Measurements from ENCODE around the gene PRKCA.
"Not testable (repeated sequence)": the region's sequence is repeated elsewhere in the genome, so short reads cannot be mapped to it uniquely, and the experiment has no call there.

PRKCA gene

GRCh38 chr17:66469890-66470289, 167.5 kb downstream of the PRKCA start:
- H3K36me3 ChIP-seq (ENCODE audit: control insufficient read depth, insufficient read depth, low read length) = no peaks in the 10 kb centered on the region
- no peak overlapping the region for H3K4me3 ChIP-seq (ENCODE audit: low read length)
- H3K9me3 ChIP-seq (ENCODE audit: control insufficient read depth, low read length) = no peaks in the 10 kb centered on the region
- peaks cover 21% of the 10 kb centered on the region for H3K4me1 ChIP-seq (ENCODE audit: control insufficient read depth, insufficient read depth, low read length)
- no peaks in the 10 kb centered on the region for H3K27me3 ChIP-seq (ENCODE audit: control insufficient read depth, insufficient read depth, low read length)
- no peak overlapping the region for H3K9ac ChIP-seq (ENCODE audit: low read length)

- H3K4me3 ChIP-seq (ENCODE audit: low read length) = no peak overlapping the region
- H3K9ac ChIP-seq (ENCODE audit: low read length) = no peak overlapping the region
- no peaks in the 10 kb centered on the region for H3K9me3 ChIP-seq (ENCODE audit: control insufficient read depth, low read length)
- H3K27me3 ChIP-seq (ENCODE audit: control insufficient read depth, insufficient read depth, low read length) = no peaks in the 10 kb centered on the region
- H3K36me3 ChIP-seq (ENCODE audit: control insufficient read depth, insufficient read depth, low read length) = no peaks in the 10 kb centered on the region
- H3K4me1 ChIP-seq (ENCODE audit: control insufficient read depth, insufficient read depth, low read length) = peaks cover 15% of the 10 kb centered on the region
These were observed 169.7 kb downstream of the PRKCA start for GRCh38 chr17:66472123-66472522.

GRCh38 chr17:66474258-66474657, 171.8 kb downstream of the PRKCA start:
- no peaks in the 10 kb centered on the region for H3K9me3 ChIP-seq (ENCODE audit: control insufficient read depth, low read length)
- no peaks in the 10 kb centered on the region for H3K36me3 ChIP-seq (ENCODE audit: control insufficient read depth, insufficient read depth, low read length)
- no peaks in the 10 kb centered on the region for H3K4me1 ChIP-seq (ENCODE audit: control insufficient read depth, insufficient read depth, low read length)
- no peak overlapping the region for H3K4me3 ChIP-seq (ENCODE audit: low read length)
- no peak overlapping the region for H3K9ac ChIP-seq (ENCODE audit: low read length)
- no peaks in the 10 kb centered on the region for H3K27me3 ChIP-seq (ENCODE audit: control insufficient read depth, insufficient read depth, low read length)

DNA sequence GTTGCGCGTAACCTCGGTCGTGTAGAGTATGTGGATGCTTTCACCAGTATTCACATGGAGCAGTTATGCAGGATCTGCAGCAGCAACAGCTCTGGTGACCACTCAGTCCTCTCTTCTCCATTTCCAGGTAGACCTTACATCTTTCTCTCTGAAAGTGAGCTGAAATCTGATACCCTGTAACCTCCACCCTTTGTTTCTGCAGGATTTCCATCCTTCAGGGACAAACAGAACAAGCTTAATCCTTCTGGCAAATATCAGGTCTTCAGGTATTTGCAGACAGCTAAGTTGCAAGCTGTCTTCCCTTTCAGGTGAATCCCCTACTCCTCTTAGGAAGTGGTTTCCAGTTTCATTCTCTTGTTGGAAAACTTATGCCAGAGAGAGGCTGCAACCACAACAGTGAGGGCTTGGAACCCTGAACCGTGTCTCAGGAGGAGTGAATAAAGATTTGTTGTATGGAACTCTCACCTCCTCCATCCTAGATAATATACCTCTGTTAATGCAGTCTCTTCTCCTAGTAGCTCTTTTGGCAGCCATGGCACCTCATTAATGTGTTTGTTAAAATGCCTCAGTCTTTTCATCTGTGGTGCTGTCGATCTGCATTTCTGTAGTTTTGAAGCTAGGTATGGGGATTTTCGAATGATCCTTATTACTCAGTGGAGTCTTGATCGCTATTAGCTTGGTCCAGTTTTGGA, 172.5 kb downstream of the PRKCA start:
- Histone ChIP-seq H3K9ac (ENCODE audit: low read length) (no peak overlapping the region), H3K4me3 (ENCODE audit: low read length) (no peak overlapping the region), H3K36me3 (ENCODE audit: control insufficient read depth, insufficient read depth, low read length) (no peaks in the 10 kb centered on the region), H3K9me3 (ENCODE audit: control insufficient read depth, low read length) (no peaks in the 10 kb centered on the region), H3K4me1 (ENCODE audit: control insufficient read depth, insufficient read depth, low read length) (no peaks in the 10 kb centered on the region), H3K27me3 (ENCODE audit: control insufficient read depth, insufficient read depth, low read length) (no peaks in the 10 kb centered on the region)

- Histone ChIP-seq H3K4me3 (ENCODE audit: low read length) (no peak overlapping the region), H3K27me3 (ENCODE audit: control insufficient read depth, insufficient read depth, low read length) (no peaks in the 10 kb centered on the region), H3K4me1 (ENCODE audit: control insufficient read depth, insufficient read depth, low read length) (no peaks in the 10 kb centered on the region), H3K9ac (ENCODE audit: low read length) (no peak overlapping the region), H3K9me3 (ENCODE audit: control insufficient read depth, low read length) (no peaks in the 10 kb centered on the region), H3K36me3 (ENCODE audit: control insufficient read depth, insufficient read depth, low read length) (no peaks in the 10 kb centered on the region)
These were observed 173.6 kb downstream of the PRKCA start for GRCh38 chr17:66476014-66476413.

GRCh38 chr17:66477615-66478283, 175.3 kb downstream of the PRKCA start:
- no peaks in the 10 kb centered on the region for H3K9me3 ChIP-seq (ENCODE audit: control insufficient read depth, low read length)
- no peak overlapping the region for H3K9ac ChIP-seq (ENCODE audit: low read length)
- H3K4me3 ChIP-seq (ENCODE audit: low read length) = no peak overlapping the region
- no peaks in the 10 kb centered on the region for H3K27me3 ChIP-seq (ENCODE audit: control insufficient read depth, insufficient read depth, low read length)
- H3K36me3 ChIP-seq (ENCODE audit: control insufficient read depth, insufficient read depth, low read length) = no peaks in the 10 kb centered on the region
- no peaks in the 10 kb centered on the region for H3K4me1 ChIP-seq (ENCODE audit: control insufficient read depth, insufficient read depth, low read length)

GRCh38 chr17:66479230-66479889, 176.9 kb downstream of the PRKCA start:
- H3K9me3 ChIP-seq (ENCODE audit: control insufficient read depth, low read length); H3K36me3 ChIP-seq (ENCODE audit: control insufficient read depth, insufficient read depth, low read length); H3K9ac ChIP-seq (ENCODE audit: low read length); H3K27me3 ChIP-seq (ENCODE audit: control insufficient read depth, insufficient read depth, low read length); H3K4me1 ChIP-seq (ENCODE audit: control insufficient read depth, insufficient read depth, low read length); H3K4me3 ChIP-seq (ENCODE audit: low read length): not testable (repeated sequence)

DNA sequence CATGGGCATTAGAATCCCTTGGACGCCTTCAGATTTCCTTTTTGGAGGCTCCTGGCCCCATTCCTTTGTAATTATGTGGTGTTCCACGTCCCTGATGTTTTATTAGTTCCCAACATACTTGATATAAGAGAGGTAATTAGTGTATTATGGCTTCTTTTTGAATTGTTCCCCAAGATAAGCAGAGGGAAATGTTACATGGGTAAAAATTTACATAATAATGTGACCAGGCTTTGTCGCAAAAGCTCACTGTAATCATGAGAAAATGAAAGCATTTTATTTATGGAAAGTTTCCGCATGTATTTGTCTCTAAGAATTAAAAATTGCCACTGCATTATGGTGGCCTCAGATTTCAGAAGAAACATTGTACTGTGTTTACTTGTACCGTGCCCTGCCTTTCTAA, 177.8 kb downstream of the PRKCA start:
- H3K9me3 ChIP-seq (ENCODE audit: control insufficient read depth, low read length) = no peaks in the 10 kb centered on the region
- no peak overlapping the region for H3K4me3 ChIP-seq (ENCODE audit: low read length)
- H3K36me3 ChIP-seq (ENCODE audit: control insufficient read depth, insufficient read depth, low read length) = no peaks in the 10 kb centered on the region
- no peak overlapping the region for H3K9ac ChIP-seq (ENCODE audit: low read length)
- no peaks in the 10 kb centered on the region for H3K27me3 ChIP-seq (ENCODE audit: control insufficient read depth, insufficient read depth, low read length)
- no peaks in the 10 kb centered on the region for H3K4me1 ChIP-seq (ENCODE audit: control insufficient read depth, insufficient read depth, low read length)

DNA sequence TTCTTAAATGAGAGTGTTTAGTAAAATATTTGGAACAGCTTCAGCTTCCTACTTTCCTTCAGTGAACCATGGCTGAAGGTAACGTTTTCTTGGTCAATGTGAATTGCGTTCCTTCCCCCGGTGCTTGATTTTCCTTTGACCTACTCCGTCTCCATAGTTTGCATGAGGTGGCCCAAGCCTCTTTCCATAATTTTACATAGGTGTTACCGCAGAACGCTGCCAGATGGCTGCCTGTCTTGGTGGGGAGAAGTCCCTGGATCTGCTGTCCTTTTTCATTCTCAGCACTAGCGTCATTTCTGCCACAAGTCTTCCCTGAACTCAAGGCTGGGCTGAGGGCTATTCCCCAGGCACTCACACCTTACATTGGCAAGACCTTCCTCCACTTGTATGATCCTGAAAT, 178.4 kb downstream of the PRKCA start:
- Histone ChIP-seq H3K27me3 (ENCODE audit: control insufficient read depth, insufficient read depth, low read length) (no peaks in the 10 kb centered on the region), H3K36me3 (ENCODE audit: control insufficient read depth, insufficient read depth, low read length) (no peaks in the 10 kb centered on the region)

GRCh38 chr17:66481271-66481670, 178.9 kb downstream of the PRKCA start:
- Histone ChIP-seq H3K36me3 (ENCODE audit: control insufficient read depth, insufficient read depth, low read length) (no peaks in the 10 kb centered on the region), H3K4me1 (ENCODE audit: control insufficient read depth, insufficient read depth, low read length) (no peaks in the 10 kb centered on the region), H3K27me3 (ENCODE audit: control insufficient read depth, insufficient read depth, low read length) (no peaks in the 10 kb centered on the region), H3K9me3 (ENCODE audit: control insufficient read depth, low read length) (no peaks in the 10 kb centered on the region), H3K4me3 (ENCODE audit: low read length) (no peak overlapping the region), H3K9ac (ENCODE audit: low read length) (no peak overlapping the region)

More for the DNA sequence above, 178.4 kb downstream of the PRKCA start:
- Histone ChIP-seq H3K9me3 (ENCODE audit: control insufficient read depth, low read length) (no peaks in the 10 kb centered on the region), H3K4me3 (ENCODE audit: low read length) (no peak overlapping the region), H3K9ac (ENCODE audit: low read length) (no peak overlapping the region), H3K4me1 (ENCODE audit: control insufficient read depth, insufficient read depth, low read length) (no peaks in the 10 kb centered on the region)

DNA sequence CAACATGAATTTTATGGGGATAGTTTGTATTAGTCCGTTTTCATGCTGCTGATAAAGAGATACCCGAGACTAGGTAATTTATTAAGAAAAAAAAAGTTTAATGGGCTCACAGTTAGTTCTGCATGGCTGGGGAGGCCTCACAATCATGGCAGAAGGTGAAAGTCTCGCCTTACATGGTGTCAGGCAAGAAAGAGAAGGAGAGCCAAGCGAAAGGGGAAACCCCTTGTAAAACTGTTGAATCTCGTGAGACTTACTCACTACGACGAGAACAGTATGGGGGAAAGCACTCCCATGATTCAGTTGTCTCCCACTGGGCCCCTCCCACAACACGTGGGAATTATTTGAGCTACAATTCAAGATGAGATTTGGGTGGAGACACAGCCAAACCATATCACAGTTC, 181.5 kb downstream of the PRKCA start:
- Histone ChIP-seq H3K4me1 (ENCODE audit: control insufficient read depth, insufficient read depth, low read length) (no peaks in the 10 kb centered on the region), H3K9me3 (ENCODE audit: control insufficient read depth, low read length) (no peaks in the 10 kb centered on the region), H3K27me3 (ENCODE audit: control insufficient read depth, insufficient read depth, low read length) (no peaks in the 10 kb centered on the region), H3K36me3 (ENCODE audit: control insufficient read depth, insufficient read depth, low read length) (no peaks in the 10 kb centered on the region), H3K4me3 (ENCODE audit: low read length) (no peak overlapping the region), H3K9ac (ENCODE audit: low read length) (no peak overlapping the region)

- H3K4me3 ChIP-seq (ENCODE audit: low read length) = no peak overlapping the region
These were observed 183.0 kb downstream of the PRKCA start for GRCh38 chr17:66485309-66485947.

More at GRCh38 chr17:66485309-66485947, 183.0 kb downstream of the PRKCA start:
- Histone ChIP-seq H3K4me1 (ENCODE audit: control insufficient read depth, insufficient read depth, low read length) (no peaks in the 10 kb centered on the region), H3K27me3 (ENCODE audit: control insufficient read depth, insufficient read depth, low read length) (no peaks in the 10 kb centered on the region), H3K9me3 (ENCODE audit: control insufficient read depth, low read length) (no peaks in the 10 kb centered on the region), H3K36me3 (ENCODE audit: control insufficient read depth, insufficient read depth, low read length) (no peaks in the 10 kb centered on the region), H3K9ac (ENCODE audit: low read length) (no peak overlapping the region)

All from mucosa of stomach (tissue), 1 donor.